Fibroblast of the conjunctiva (primary cell): ENCODE results near the gene NMNAT2.
"Not testable (repeated sequence)": the region's sequence is repeated elsewhere in the genome, so short reads cannot be mapped to it uniquely, and the experiment has no call there.

Experiments
- DNase-seq: peaks from one replicate; pipeline ENCODE4 v3.0.0-alpha.2; 2010; ENCODE audit warnings: low read depth

The NMNAT2 gene

GRCh38 chr1:183416850-183417771 lies 1.1 kb downstream of the NMNAT2 start:
- peak; percentile 8 for DNase-seq

- no peak for DNase-seq
These were observed 3.8 kb downstream of the NMNAT2 start for GRCh38 chr1:183414365-183414764.

- no peak for DNase-seq
These were observed 7.1 kb downstream of the NMNAT2 start for GRCh38 chr1:183411091-183411490.

GRCh38 chr1:183407961-183408360 lies 10.2 kb downstream of the NMNAT2 start:
- no peak for DNase-seq

GRCh38 chr1:183407474-183407873 lies 10.7 kb downstream of the NMNAT2 start:
- no peak for DNase-seq

GRCh38 chr1:183404476-183404875 lies 13.7 kb downstream of the NMNAT2 start:
- DNase-seq = no peak

- DNase-seq = no peak
These were observed 14.7 kb downstream of the NMNAT2 start for GRCh38 chr1:183403498-183403897.

GRCh38 chr1:183401565-183401964 lies 16.6 kb downstream of the NMNAT2 start:
- DNase-seq = not testable (repeated sequence)

GRCh38 chr1:183394435-183394834 lies 23.7 kb downstream of the NMNAT2 start:
- no peak for DNase-seq

GRCh38 chr1:183391863-183392262 lies 26.3 kb downstream of the NMNAT2 start:
- no peak for DNase-seq

- DNase-seq = no peak
These were observed 27.6 kb downstream of the NMNAT2 start for GRCh38 chr1:183390561-183390960.

- DNase-seq = no peak
These were observed 29.4 kb downstream of the NMNAT2 start for GRCh38 chr1:183388735-183389134.

GRCh38 chr1:183385340-183386144 lies 32.6 kb downstream of the NMNAT2 start:
- no peak for DNase-seq

- DNase-seq = no peak
These were observed 38.2 kb downstream of the NMNAT2 start for GRCh38 chr1:183379951-183380350.

GRCh38 chr1:183375381-183375780 lies 42.8 kb downstream of the NMNAT2 start:
- no peak for DNase-seq

- DNase-seq = no peak
These were observed 43.4 kb downstream of the NMNAT2 start for GRCh38 chr1:183374825-183375224.

- DNase-seq = no peak
These were observed 45.5 kb downstream of the NMNAT2 start for GRCh38 chr1:183372586-183373230.

GRCh38 chr1:183370399-183371058 lies 47.7 kb downstream of the NMNAT2 start:
- no peak for DNase-seq

GRCh38 chr1:183368213-183369108 lies 49.7 kb downstream of the NMNAT2 start:
- no peak for DNase-seq

GRCh38 chr1:183366116-183366515 lies 52.1 kb downstream of the NMNAT2 start:
- DNase-seq = no peak

GRCh38 chr1:183365676-183366075 lies 52.5 kb downstream of the NMNAT2 start:
- DNase-seq = no peak
